H1 (cell line): ENCODE measurements around the gene CYBRD1. TPM values are rescaled to one million over a fixed set of nuclear protein-coding genes. Genes with fewer than 3 reads are reported as not detected.

Experiments
- CTCF ChIA-PET: fragments of 300-600 bp; sonication (Branson Sonifier 250); formaldehyde crosslinking; loops from one replicate; lab custom pipeline; 2021; ENCODE audit not compliant: partially characterized antibody; lab: Charles Lee
- POLR2A ChIA-PET: fragments of 300-600 bp; sonication (Branson Sonifier 250); formaldehyde crosslinking; loops from one replicate; lab custom pipeline; 2021; ENCODE audit warnings: inconsistent platforms; ENCODE audit not compliant: partially characterized antibody; lab: Charles Lee
- DNase-seq, 2 experiments: peaks; one replicate each; pipeline versions ENCODE4 v3.0.0 to v3.0.0-alpha.2; 2010 to 2022; ENCODE audit warnings: low spot score in 2 of 2, low read depth in 1 of 2, mixed read lengths in 1 of 2
- FAIRE-seq: peaks from 2 replicates; lab custom pipeline; 2011; peaks lifted over from hg19 to GRCh38; lab: Jason Lieb, UNC
- H2AFZ ChIP-seq: 2 replicates; pipeline ENCODE4 v1.8.1; 2012; ENCODE audit warnings: low read length, inconsistent platforms
- H2AK5ac ChIP-seq: 2 replicates; pipeline ENCODE4 v1.6.1; 2013; ENCODE audit warnings: low read depth, low read length
- H2BK120ac ChIP-seq: replicated peaks from 2 replicates; pipeline ENCODE3; 2013; ENCODE audit warnings: low read depth, low read length, inconsistent platforms
- H2BK12ac ChIP-seq: 2 replicates; pipeline ENCODE4 v1.6.1; 2013; ENCODE audit warnings: low read depth, low read length
- H2BK15ac ChIP-seq: 2 replicates; pipeline ENCODE4 v1.6.1; 2013; ENCODE audit warnings: low read length
- H2BK20ac ChIP-seq: 2 replicates; pipeline ENCODE4 v1.6.1; 2013; ENCODE audit warnings: low read length
- H2BK5ac ChIP-seq: 2 replicates; pipeline ENCODE4 v1.6.1; 2013; ENCODE audit warnings: low read depth, low read length
- H3K14ac ChIP-seq: 2 replicates; pipeline ENCODE4 v1.6.1; 2013; ENCODE audit warnings: inconsistent platforms; ENCODE audit not compliant: insufficient read length
- H3K18ac ChIP-seq: 2 replicates; pipeline ENCODE4 v1.6.1; 2013; ENCODE audit warnings: low read length; ENCODE audit errors: extremely low read depth
- H3K23ac ChIP-seq: 2 replicates; pipeline ENCODE4 v1.6.1; 2013; ENCODE audit warnings: inconsistent platforms; ENCODE audit not compliant: insufficient read length
- H3K23me2 ChIP-seq: 2 replicates; pipeline ENCODE4 v1.6.1; 2013; ENCODE audit warnings: low read depth, low read length
- H3K27ac ChIP-seq: 2 replicates; pipeline ENCODE4 v1.6.1; 2011; ENCODE audit warnings: low read depth, low read length, inconsistent platforms
- H3K27me3 ChIP-seq, 4 experiments: replicated peaks in 1 of 4; 1 replicate in 1 of 4; 2 replicates in 3 of 4; pipeline versions ENCODE4 v1.6.1 to v1.8.1; 2011 to 2013; ENCODE audit warnings: low read length in 3 of 4, mild to moderate bottlenecking in 3 of 4, inconsistent platforms in 2 of 4, mixed read lengths in 2 of 4, moderate library complexity in 1 of 4; ENCODE audit not compliant: control insufficient read depth in 3 of 4, insufficient read depth in 3 of 4; ENCODE audit errors: extremely low read depth in 1 of 4
- H3K36me3 ChIP-seq, 4 experiments: 2 replicates each; pipeline versions ENCODE4 v1.6.1 to v1.8.1; 2011 to 2013; ENCODE audit warnings: mild to moderate bottlenecking in 4 of 4, low read length in 3 of 4, moderate library complexity in 2 of 4, control low read depth in 1 of 4, inconsistent platforms in 1 of 4; ENCODE audit not compliant: insufficient read depth in 4 of 4, control insufficient read depth in 2 of 4
- H3K4ac ChIP-seq: replicated peaks from 2 replicates; pipeline ENCODE3; 2013; ENCODE audit warnings: low read length, low read depth, mixed read lengths, inconsistent platforms; ENCODE audit not compliant: insufficient read length
- H3K4me1 ChIP-seq, 4 experiments: replicated peaks in 1 of 4; 1 replicate in 1 of 4; 2 replicates in 3 of 4; pipeline versions ENCODE4 v1.6.1 to v1.8.1; 2011 to 2013; ENCODE audit warnings: low read length in 3 of 4, inconsistent platforms in 2 of 4, mixed read lengths in 1 of 4; ENCODE audit not compliant: insufficient read depth in 4 of 4, control insufficient read depth in 3 of 4
- H3K4me2 ChIP-seq, 2 experiments: 2 replicates each; pipeline versions ENCODE4 v1.6.1 to v1.8.1; 2011 to 2013; ENCODE audit warnings: low read depth in 2 of 2, low read length in 2 of 2, control low read depth in 1 of 2, inconsistent platforms in 1 of 2, mild to moderate bottlenecking in 1 of 2; ENCODE audit not compliant: insufficient read depth in 1 of 2
- H3K4me3 ChIP-seq, 4 experiments: fragments of 200-600, 300-600 bp in 1 of 4; sonication (generic), shearing (Covaris generic), sonication (Bioruptor Twin) in 1 of 4; 2 replicates each; pipeline versions ENCODE4 v1.5.1 to v1.8.1; 2011 to 2016; ENCODE audit warnings: low read length in 4 of 4, low read depth in 3 of 4, control low read depth in 2 of 4, inconsistent platforms in 2 of 4, mild to moderate bottlenecking in 2 of 4, mixed read lengths in 1 of 4, moderate library complexity in 1 of 4; ENCODE audit not compliant: insufficient read depth in 2 of 4; ENCODE audit errors: extremely low read depth in 1 of 4
- H3K56ac ChIP-seq: replicated peaks from 2 replicates; pipeline ENCODE3; 2013; ENCODE audit warnings: low read depth, mild to moderate bottlenecking, mixed read lengths, low read length, inconsistent platforms; ENCODE audit not compliant: insufficient read length
- H3K79me1 ChIP-seq: 2 replicates; pipeline ENCODE4 v1.6.1; 2013; ENCODE audit warnings: low read depth, low read length, control low read depth
- H3K79me2 ChIP-seq, 2 experiments: 2 replicates each; pipeline versions ENCODE4 v1.6.1 to v1.8.1; 2012 to 2013; ENCODE audit warnings: low read length in 2 of 2, mild to moderate bottlenecking in 2 of 2, inconsistent platforms in 1 of 2; ENCODE audit not compliant: insufficient read depth in 2 of 2, control insufficient read depth in 1 of 2
- H3K9ac ChIP-seq, 4 experiments: replicated peaks in 1 of 4; 1 replicate in 1 of 4; 2 replicates in 3 of 4; pipeline versions ENCODE4 v1.6.1 to v1.8.1; 2011 to 2013; ENCODE audit warnings: low read depth in 3 of 4, low read length in 3 of 4, control low read depth in 2 of 4, mild to moderate bottlenecking in 2 of 4, moderate library complexity in 2 of 4, inconsistent platforms in 1 of 4; ENCODE audit errors: extremely low read depth in 1 of 4
- H3K9me3 ChIP-seq, 2 experiments: 2 replicates each; pipeline versions ENCODE4 v1.6.1 to v1.8.1; 2012 to 2013; ENCODE audit warnings: mild to moderate bottlenecking in 2 of 2, moderate library complexity in 2 of 2, control low read depth in 1 of 2, inconsistent platforms in 1 of 2, low read depth in 1 of 2, low read length in 1 of 2, mixed read lengths in 1 of 2; ENCODE audit not compliant: insufficient read depth in 2 of 2
- H4K20me1 ChIP-seq, 2 experiments: replicated peaks in 1 of 2; 2 replicates each; pipeline versions ENCODE3 to v1.8.1; 2011 to 2013; ENCODE audit warnings: inconsistent platforms in 2 of 2, low read length in 2 of 2, mild to moderate bottlenecking in 1 of 2; ENCODE audit not compliant: insufficient read depth in 2 of 2, control insufficient read depth in 1 of 2
- H4K5ac ChIP-seq: 2 replicates; pipeline ENCODE4 v1.6.1; 2013; ENCODE audit warnings: low read length, low read depth, mixed read lengths, inconsistent platforms; ENCODE audit not compliant: insufficient read length
- H4K8ac ChIP-seq: 2 replicates; pipeline ENCODE4 v1.8.0; 2013; ENCODE audit warnings: mild to moderate bottlenecking, moderate library complexity, low read length, inconsistent platforms; ENCODE audit not compliant: insufficient read depth; ENCODE audit errors: extremely low read depth
- H4K91ac ChIP-seq: replicated peaks from 2 replicates; pipeline ENCODE3; 2013; ENCODE audit warnings: low read length, mixed read lengths, inconsistent platforms; ENCODE audit not compliant: insufficient read length
- ASH2L ChIP-seq: fragments of 200-600, 300-600 bp; sonication (generic); IDR thresholded peaks from one replicate; pipeline ENCODE4 v1.7.1; 2017; ENCODE audit warnings: low read length
- BACH1 ChIP-seq: IDR thresholded peaks from 2 replicates; pipeline ENCODE4 v1.6.1; 2012; ENCODE audit warnings: low read length, improper control_type of control experiment
- CEBPB ChIP-seq: IDR thresholded peaks from 2 replicates; pipeline ENCODE4 v1.6.1; 2012; ENCODE audit warnings: low read depth, low read length
- TAF7 ChIP-seq: optimal IDR thresholded peaks from 2 replicates; pipeline ENCODE3; 2011; ENCODE audit warnings: low read depth, mild to moderate bottlenecking, inconsistent platforms, low read length, moderate library complexity, borderline replicate concordance
- polyA plus RNA-seq, 7 experiments: library from polyadenylated mRNA; depleted of rRNA in 3 of 7; stranded (reverse) in 5 of 7; unstranded in 2 of 7; fragments of >200 nt in 5 of 7; fragments of 200-250 nt in 2 of 7; gene quantifications; 1 replicate in 5 of 7; 2 replicates in 1 of 7; 4 replicates in 1 of 7; pipeline versions ENCODE4 v1.2.1 to v1.2.3, GENCODE V29; 2011 to 2013; ENCODE audit warnings: missing spikeins in 2 of 7, mixed read lengths in 2 of 7
- total RNA-seq: library from RNA; stranded (reverse); fragmentation: NEBNext Ultra II Directional; extraction: Animal tissue kit (Norgen Biotek cat#: 25700); gene quantifications from 2 replicates; pipeline ENCODE4 v1.2.1, GENCODE V29; 2021

CYBRD1 gene
- total and polyA plus RNA-seq, 2 of the 8 experiments (the other 6 are each of a cell fraction or from before 2014, with no cell fraction given), result 10.7 to 12.6 TPM

- 0 out of 2 replicates have a peak overlapping the region, but pooled peaks have one; percentile 64 for H2AFZ ChIP-seq
- CTCF ChIA-PET, result interaction anchor here (0.5 to 2.7 kb wide), 10 partner anchors 10 to 534 kb away, joined by 3 to 10 read pairs (median 3); partner anchors contain the start of gene DLX1
- no peak overlapping the region for H4K91ac ChIP-seq
- no peak overlapping the region for H3K18ac ChIP-seq
- TF ChIP-seq ASH2L, result no peak
- TF ChIP-seq TAF7, result no peak
- no peak for TF ChIP-seq BACH1
- no peak for TF ChIP-seq CEBPB
- TF ChIP-seq, all 59 proteins: peak for 0
- Histone ChIP-seq H2BK5ac (no peak overlapping the region), H2AK5ac (no peak overlapping the region), H3K27me3 (no peaks in the 10 kb centered on the region), H3K23ac (no peak overlapping the region), H3K14ac (no peak overlapping the region), H3K36me3 (no peaks in the 10 kb centered on the region), H3K27ac (no peak overlapping the region), H3K9ac (no peak overlapping the region), H2BK20ac (no peak overlapping the region), H3K4me3 (no peak overlapping the region), H2BK15ac (no peak overlapping the region), H2BK120ac (no peak overlapping the region), H3K79me1 (no peaks in the 10 kb centered on the region), H3K79me2 (no peaks in the 10 kb centered on the region), H3K4ac (no peak overlapping the region), H2BK12ac (no peak overlapping the region), H4K20me1 (no peaks in the 10 kb centered on the region), H3K23me2 (no peaks in the 10 kb centered on the region), H3K4me1 (peaks cover 0 to 4% (median under 1%) of the 10 kb centered on the region in 4 experiments; a peak in 1 of 7 replicates), H3K9me3 (no peaks in the 10 kb centered on the region), H4K8ac (no peak overlapping the region), H3K56ac (no peak overlapping the region), H4K5ac (no peak overlapping the region), H3K4me2 (no peak overlapping the region)
- POLR2A ChIA-PET, result interaction anchor here (1.0 kb wide), 1 partner anchor 626 kb away, joined by 3 read pairs; no protein-coding TSS in a partner anchor
- DNase-seq (no peak), FAIRE-seq (no peak)
Measured at GRCh38 chr2:171595456-171595855, 73.2 kb downstream of the CYBRD1 start.
